ENCODE data around the gene KIF5C.

DNA sequence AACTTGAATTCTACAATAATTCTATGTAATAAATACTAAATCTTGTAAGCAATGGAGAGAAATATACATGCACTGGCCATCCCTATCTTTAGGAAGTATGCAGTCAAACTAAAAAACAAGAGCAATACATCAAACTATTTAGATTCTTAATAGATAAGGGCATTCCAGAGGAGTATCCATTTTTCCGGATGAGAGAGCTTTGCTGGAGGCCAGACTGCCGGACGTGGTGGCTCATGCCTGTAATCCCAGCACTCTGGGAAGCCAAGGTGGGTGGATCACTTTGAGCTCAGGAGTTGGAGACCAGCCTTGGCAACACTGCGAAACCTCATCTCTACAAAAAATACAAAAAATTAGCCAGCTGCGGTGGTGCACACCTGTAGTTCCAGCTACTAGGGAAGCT lies 60.8 kb downstream of the KIF5C start:
- TF ChIP-seq ZC3H10 (CRISPR knock-in tag; IDR thresholded peaks at IDR 0.05) (no peak), SNAI2 (CRISPR knock-in tag; IDR thresholded peaks at IDR 0.05) (no peak), CSDC2 (CRISPR knock-in tag; IDR thresholded peaks at IDR 0.05) (no peak), ESRRG (CRISPR knock-in tag; IDR thresholded peaks at IDR 0.05) (no peak), ZNF8 (CRISPR knock-in tag; IDR thresholded peaks at IDR 0.05) (no peak), OSR1 (CRISPR knock-in tag; IDR thresholded peaks at IDR 0.05) (no peak), TOX (CRISPR knock-in tag; IDR thresholded peaks at IDR 0.05; ENCODE audit: borderline replicate concordance) (no peak), ZNF70 (CRISPR knock-in tag; IDR thresholded peaks at IDR 0.05) (no peak)
- TF ChIP-seq, protein P1, sequence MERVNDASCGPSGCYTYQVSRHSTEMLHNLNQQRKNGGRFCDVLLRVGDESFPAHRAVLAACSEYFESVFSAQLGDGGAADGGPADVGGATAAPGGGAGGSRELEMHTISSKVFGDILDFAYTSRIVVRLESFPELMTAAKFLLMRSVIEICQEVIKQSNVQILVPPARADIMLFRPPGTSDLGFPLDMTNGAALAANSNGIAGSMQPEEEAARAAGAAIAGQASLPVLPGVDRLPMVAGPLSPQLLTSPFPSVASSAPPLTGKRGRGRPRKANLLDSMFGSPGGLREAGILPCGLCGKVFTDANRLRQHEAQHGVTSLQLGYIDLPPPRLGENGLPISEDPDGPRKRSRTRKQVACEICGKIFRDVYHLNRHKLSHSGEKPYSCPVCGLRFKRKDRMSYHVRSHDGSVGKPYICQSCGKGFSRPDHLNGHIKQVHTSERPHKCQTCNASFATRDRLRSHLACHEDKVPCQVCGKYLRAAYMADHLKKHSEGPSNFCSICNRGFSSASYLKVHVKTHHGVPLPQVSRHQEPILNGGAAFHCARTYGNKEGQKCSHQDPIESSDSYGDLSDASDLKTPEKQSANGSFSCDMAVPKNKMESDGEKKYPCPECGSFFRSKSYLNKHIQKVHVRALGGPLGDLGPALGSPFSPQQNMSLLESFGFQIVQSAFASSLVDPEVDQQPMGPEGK (CRISPR knock-in tag; IDR thresholded peaks at IDR 0.05; ENCODE audit: borderline replicate concordance), result no peak
- TF ChIP-seq, protein P2, sequence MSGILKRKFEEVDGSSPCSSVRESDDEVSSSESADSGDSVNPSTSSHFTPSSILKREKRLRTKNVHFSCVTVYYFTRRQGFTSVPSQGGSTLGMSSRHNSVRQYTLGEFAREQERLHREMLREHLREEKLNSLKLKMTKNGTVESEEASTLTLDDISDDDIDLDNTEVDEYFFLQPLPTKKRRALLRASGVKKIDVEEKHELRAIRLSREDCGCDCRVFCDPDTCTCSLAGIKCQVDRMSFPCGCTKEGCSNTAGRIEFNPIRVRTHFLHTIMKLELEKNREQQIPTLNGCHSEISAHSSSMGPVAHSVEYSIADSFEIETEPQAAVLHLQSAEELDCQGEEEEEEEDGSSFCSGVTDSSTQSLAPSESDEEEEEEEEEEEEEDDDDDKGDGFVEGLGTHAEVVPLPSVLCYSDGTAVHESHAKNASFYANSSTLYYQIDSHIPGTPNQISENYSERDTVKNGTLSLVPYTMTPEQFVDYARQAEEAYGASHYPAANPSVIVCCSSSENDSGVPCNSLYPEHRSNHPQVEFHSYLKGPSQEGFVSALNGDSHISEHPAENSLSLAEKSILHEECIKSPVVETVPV (CRISPR knock-in tag; IDR thresholded peaks at IDR 0.05), result no peak

Measured in SK-N-SH treated with all-trans-retinoic acid at 6 μM for 48 hours (cell line).